Type B pancreatic cell (in vitro differentiated cells): ENCODE data around the gene B4GALT3. TPM values are rescaled to one million over a fixed set of nuclear protein-coding genes. Genes with fewer than 3 reads are reported as not detected.

Experiments
- DNase-seq: peaks from one replicate; pipeline ENCODE4 v3.0.0; 2021; ENCODE audit warnings: mixed read lengths; ENCODE audit not compliant: unreplicated experiment; ENCODE audit errors: extremely low spot score
- H3K27ac Mint-ChIP-seq: 2 replicates; pipeline ENCODE4 v1.8.0; 2021; ENCODE audit warnings: mild to moderate bottlenecking, mixed read lengths
- H3K27me3 Mint-ChIP-seq: 2 replicates; pipeline ENCODE4 v1.8.0; 2021; ENCODE audit warnings: mixed read lengths
- H3K36me3 Mint-ChIP-seq: 2 replicates; pipeline ENCODE4 v1.8.0; 2021; ENCODE audit warnings: mixed read lengths
- H3K4me1 Mint-ChIP-seq: one replicate; pipeline ENCODE4 v1.8.0; 2021; ENCODE audit warnings: mixed read lengths; ENCODE audit not compliant: unreplicated experiment
- H3K4me3 Mint-ChIP-seq: 2 replicates; pipeline ENCODE4 v1.8.0; 2021; ENCODE audit warnings: mild to moderate bottlenecking, mixed read lengths
- H3K9me3 Mint-ChIP-seq: 2 replicates; pipeline ENCODE4 v1.8.0; 2021; ENCODE audit warnings: mixed read lengths
- microRNA-seq: library from miRNA; unstranded; fragments of <30 nt; microRNA quantifications from one replicate; pipeline ENCODE4, GENCODE V29; 2020
- total RNA-seq: library from RNA; stranded (reverse); gene quantifications from 2 replicates; pipeline ENCODE4 v1.2.1, GENCODE V29; 2021; ENCODE audit warnings: low replicate concordance
- TF ChIP-seq, protein P1 (sequence below): fragments of 200-600 bp; sonication (generic); conservative IDR thresholded peaks from 2 replicates; pipeline ENCODE4 v1.5.0; 2021; ENCODE audit warnings: antibody characterized with exemption, mild to moderate bottlenecking

B4GALT3 gene
- total RNA-seq, 1 donor from 2014 or later = 42.4 TPM

DNA sequence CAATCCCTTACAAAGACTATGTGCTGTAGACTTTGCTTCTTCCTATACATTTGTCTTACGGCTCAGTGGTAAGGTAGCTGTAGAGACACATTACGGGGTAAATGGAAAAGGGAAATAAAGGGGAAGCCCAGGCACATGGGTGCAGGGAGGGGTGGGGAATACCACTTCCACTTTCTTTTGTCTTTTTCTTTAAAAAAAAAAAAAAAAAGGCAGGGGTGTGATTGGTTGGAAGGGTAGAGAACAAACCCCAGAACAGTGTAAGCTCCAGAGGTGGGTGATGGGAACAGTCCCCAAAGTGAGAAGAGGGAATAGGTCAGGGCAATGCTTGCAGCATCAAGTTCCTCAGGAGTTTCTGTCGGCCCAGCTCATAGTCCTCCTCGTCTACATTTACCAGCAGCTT lies 55.5 kb downstream of the B4GALT3 start:
- H3K4me3 Mint-ChIP-seq = no peak overlapping the region

More for the DNA sequence above, 55.5 kb downstream of the B4GALT3 start:
- H3K4me1 Mint-ChIP-seq = peaks cover 21% of the 10 kb centered on the region
- no peak for DNase-seq
- H3K9me3 Mint-ChIP-seq = no peaks in the 10 kb centered on the region
- H3K27me3 Mint-ChIP-seq = no peaks in the 10 kb centered on the region
- no peak overlapping the region for H3K27ac Mint-ChIP-seq
- TF ChIP-seq, protein P1, sequence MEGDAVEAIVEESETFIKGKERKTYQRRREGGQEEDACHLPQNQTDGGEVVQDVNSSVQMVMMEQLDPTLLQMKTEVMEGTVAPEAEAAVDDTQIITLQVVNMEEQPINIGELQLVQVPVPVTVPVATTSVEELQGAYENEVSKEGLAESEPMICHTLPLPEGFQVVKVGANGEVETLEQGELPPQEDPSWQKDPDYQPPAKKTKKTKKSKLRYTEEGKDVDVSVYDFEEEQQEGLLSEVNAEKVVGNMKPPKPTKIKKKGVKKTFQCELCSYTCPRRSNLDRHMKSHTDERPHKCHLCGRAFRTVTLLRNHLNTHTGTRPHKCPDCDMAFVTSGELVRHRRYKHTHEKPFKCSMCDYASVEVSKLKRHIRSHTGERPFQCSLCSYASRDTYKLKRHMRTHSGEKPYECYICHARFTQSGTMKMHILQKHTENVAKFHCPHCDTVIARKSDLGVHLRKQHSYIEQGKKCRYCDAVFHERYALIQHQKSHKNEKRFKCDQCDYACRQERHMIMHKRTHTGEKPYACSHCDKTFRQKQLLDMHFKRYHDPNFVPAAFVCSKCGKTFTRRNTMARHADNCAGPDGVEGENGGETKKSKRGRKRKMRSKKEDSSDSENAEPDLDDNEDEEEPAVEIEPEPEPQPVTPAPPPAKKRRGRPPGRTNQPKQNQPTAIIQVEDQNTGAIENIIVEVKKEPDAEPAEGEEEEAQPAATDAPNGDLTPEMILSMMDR = no peak
- peaks cover 30% of the 10 kb centered on the region for H3K36me3 Mint-ChIP-seq

Small RNAs within 50 kb of the gene (microRNA-seq; reads per million reads assigned to microRNA genes)
- gene MIR5187 = not detected

Other genes with a start within 250 kb of the B4GALT3 start
- 0.99 and 1.7 TPM in 2 replicates for gene ITLN2, start 222.7 kb downstream of the B4GALT3 start, total RNA-seq
- gene F11R, start 156.4 kb downstream of the B4GALT3 start, total RNA-seq = 66.8 and 147 TPM in 2 replicates
- gene TSTD1, start 138.5 kb downstream of the B4GALT3 start, total RNA-seq = 40.8 and 98.0 TPM in 2 replicates
- 62.2 and 79.1 TPM in 2 replicates for gene USF1, start 131.5 kb downstream of the B4GALT3 start, total RNA-seq
- 1.3 and 3.3 TPM in 2 replicates for gene ARHGAP30, start 107.6 kb downstream of the B4GALT3 start, total RNA-seq
- 57.7 and 193 TPM in 2 replicates for gene NECTIN4, start 87.9 kb downstream of the B4GALT3 start, total RNA-seq
- 14.1 and 14.3 TPM in 2 replicates for gene KLHDC9, start 79.1 kb downstream of the B4GALT3 start, total RNA-seq
- 41.1 and 50.9 TPM in 2 replicates for gene PFDN2, start 59.5 kb downstream of the B4GALT3 start, total RNA-seq
- gene NIT1, start 59.4 kb downstream of the B4GALT3 start, total RNA-seq = 42.4 and 47.5 TPM in 2 replicates
- 31.3 and 41.0 TPM in 2 replicates for gene DEDD, start 44.8 kb downstream of the B4GALT3 start, total RNA-seq
- gene UFC1, start 23.5 kb downstream of the B4GALT3 start, total RNA-seq = 90.3 and 103 TPM in 2 replicates
- gene USP21, start 18.0 kb downstream of the B4GALT3 start, total RNA-seq = 31.6 and 45.7 TPM in 2 replicates
- 25.7 and 43.6 TPM in 2 replicates for gene PPOX, start 11.1 kb downstream of the B4GALT3 start, total RNA-seq
- 0.10 and 2.5 TPM in 2 replicates for gene ADAMTS4, start 21.5 kb upstream of the B4GALT3 start, total RNA-seq
- 93.1 and 97.4 TPM in 2 replicates for gene NDUFS2, start 24.9 kb upstream of the B4GALT3 start, total RNA-seq
- 0.80 TPM in 1 of 2 replicates, not detected in the other for gene FCER1G, start 37.8 kb upstream of the B4GALT3 start, total RNA-seq
- gene APOA2, start 46.1 kb upstream of the B4GALT3 start, total RNA-seq = 39.5 and 238 TPM in 2 replicates
- gene TOMM40L, start 48.6 kb upstream of the B4GALT3 start, total RNA-seq = 13.6 and 13.7 TPM in 2 replicates
- gene NR1I3, start 60.7 kb upstream of the B4GALT3 start, total RNA-seq = not detected in 2 replicates
- 1.0 and 3.4 TPM in 2 replicates for gene PCP4L1, start 81.2 kb upstream of the B4GALT3 start, total RNA-seq
- gene MPZ, start 132.5 kb upstream of the B4GALT3 start, total RNA-seq = 0.76 and 3.6 TPM in 2 replicates
- 206 and 235 TPM in 2 replicates for gene SDHC, start 136.9 kb upstream of the B4GALT3 start, total RNA-seq
- gene CFAP126, start 190.4 kb upstream of the B4GALT3 start, total RNA-seq = 0.76 and 13.5 TPM in 2 replicates